Measurements from ENCODE around the gene CCBE1. TPM values are rescaled to one million over a fixed set of nuclear protein-coding genes. Genes with fewer than 3 reads are reported as not detected.
"Not testable (repeated sequence)": the region's sequence is repeated elsewhere in the genome, so short reads cannot be mapped to it uniquely, and the experiment has no call there.

The CCBE1 gene
- total RNA-seq, 2 experiments from 2014 or later, result not detected

- H3K36me3 Mint-ChIP-seq (ENCODE audit: low read depth), result no peaks in the 10 kb centered on the region
- CTCF ChIA-PET, result interaction anchor here (1.0 kb wide), 1 partner anchor 13 kb away, joined by 3 read pairs; no protein-coding TSS in a partner anchor
- H3K27ac Mint-ChIP-seq, result no peak overlapping the region
- intact Hi-C loops (cut with micrococcal nuclease), result no loop called here
- H3K27me3 Mint-ChIP-seq (ENCODE audit: low read depth), result peaks cover 1% of the 10 kb centered on the region
- no peaks in the 10 kb centered on the region for H3K9me3 Mint-ChIP-seq
- no peaks in the 10 kb centered on the region for H3K4me1 Mint-ChIP-seq (ENCODE audit: low read depth)
- no peak overlapping the region for H3K4me3 Mint-ChIP-seq
- DNase-seq, result no peak
Observed at GRCh38 chr18:59517446-59518165, 179.6 kb downstream of the CCBE1 start.

- Mint-ChIP-seq H3K4me3 (no peak overlapping the region), H3K4me1 (ENCODE audit: low read depth) (no peaks in the 10 kb centered on the region), H3K27ac (no peak overlapping the region), H3K9me3 (no peaks in the 10 kb centered on the region), H3K36me3 (ENCODE audit: low read depth) (no peaks in the 10 kb centered on the region), H3K27me3 (ENCODE audit: low read depth) (peaks cover 6% of the 10 kb centered on the region)
- intact Hi-C loops (cut with micrococcal nuclease), result no loop called here
- no peak for DNase-seq
- CTCF ChIA-PET, result interaction anchor here (1.0 kb wide), 1 partner anchor 14 kb away, joined by 3 read pairs; no protein-coding TSS in a partner anchor
Observed at GRCh38 chr18:59516356-59517155, 180.7 kb downstream of the CCBE1 start.

DNA sequence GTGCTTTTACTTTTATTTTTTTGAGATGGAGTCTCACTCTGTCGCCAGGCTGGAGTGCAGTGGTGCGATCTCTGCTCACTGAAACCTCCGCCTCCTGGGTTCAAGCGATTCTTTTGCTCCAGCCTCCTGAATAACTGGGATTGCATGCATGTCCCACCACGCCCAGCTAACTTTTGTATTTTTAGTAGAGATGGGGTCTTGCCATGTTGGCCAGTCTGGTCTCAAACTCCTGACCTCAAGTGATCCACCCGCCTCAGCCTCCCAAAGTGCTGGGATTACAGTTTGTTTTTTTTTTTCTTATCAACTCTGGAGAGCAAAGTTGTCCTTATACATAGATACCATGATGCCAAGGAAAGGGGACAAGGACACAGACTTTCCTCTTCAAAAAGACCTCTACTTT, 181.3 kb downstream of the CCBE1 start:
- H3K4me1 Mint-ChIP-seq (ENCODE audit: low read depth); H3K27me3 Mint-ChIP-seq (ENCODE audit: low read depth); H3K36me3 Mint-ChIP-seq (ENCODE audit: low read depth); H3K27ac Mint-ChIP-seq; DNase-seq; H3K4me3 Mint-ChIP-seq; CTCF ChIA-PET; intact Hi-C loops (cut with micrococcal nuclease); H3K9me3 Mint-ChIP-seq: not testable (repeated sequence)

DNA sequence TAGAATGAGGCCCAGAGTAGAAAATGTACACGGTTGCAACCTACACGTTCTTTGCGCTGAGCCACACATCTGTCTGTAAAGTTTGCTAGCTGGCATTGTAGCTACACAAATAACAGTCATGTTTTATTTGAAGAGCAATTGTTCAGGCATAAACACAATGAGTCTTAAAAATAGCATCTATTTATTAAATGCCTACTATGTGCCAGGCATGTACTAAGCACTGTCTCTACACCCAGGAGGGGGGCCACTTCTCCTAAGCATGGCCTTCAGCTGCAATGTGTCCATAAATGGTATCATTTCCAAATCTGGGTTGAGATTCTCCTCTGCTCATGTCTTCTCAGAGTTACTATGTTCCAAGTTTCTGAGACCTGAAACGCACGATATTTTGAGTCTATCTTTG, 182.1 kb downstream of the CCBE1 start:
- Mint-ChIP-seq H3K27me3 (ENCODE audit: low read depth) (peaks cover 6% of the 10 kb centered on the region), H3K4me1 (ENCODE audit: low read depth) (no peaks in the 10 kb centered on the region), H3K27ac (no peak overlapping the region), H3K9me3 (no peaks in the 10 kb centered on the region), H3K36me3 (ENCODE audit: low read depth) (no peaks in the 10 kb centered on the region), H3K4me3 (no peak overlapping the region)
- DNase-seq, result no peak
- intact Hi-C loops (cut with micrococcal nuclease), result no loop called here
- CTCF ChIA-PET, result no interaction called here

DNA sequence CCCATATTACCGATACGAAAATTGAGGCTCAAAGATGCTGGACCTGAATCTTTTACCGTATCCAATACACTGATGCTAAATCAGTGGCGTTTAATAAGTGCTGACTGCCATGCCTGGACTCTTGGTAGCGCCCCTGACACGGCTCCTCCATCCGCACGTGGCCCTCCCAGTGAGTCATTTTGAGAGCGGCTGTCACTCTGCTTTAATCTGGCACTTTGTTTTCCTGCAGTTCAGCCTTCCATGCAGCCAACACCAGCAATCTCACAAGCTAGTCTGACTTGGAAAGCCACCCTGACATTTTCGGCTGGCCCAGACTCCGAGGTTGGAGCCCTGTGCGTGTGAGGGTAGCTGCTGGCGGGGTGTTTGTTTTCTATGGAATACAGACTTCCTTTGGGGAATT, 183.0 kb downstream of the CCBE1 start:
- Mint-ChIP-seq H3K4me1 (ENCODE audit: low read depth) (no peaks in the 10 kb centered on the region), H3K36me3 (ENCODE audit: low read depth) (no peaks in the 10 kb centered on the region), H3K4me3 (no peak overlapping the region), H3K27me3 (ENCODE audit: low read depth) (peaks cover 10% of the 10 kb centered on the region), H3K9me3 (no peaks in the 10 kb centered on the region), H3K27ac (no peak overlapping the region)
- DNase-seq, result no peak
- CTCF ChIA-PET, result no interaction called here
- intact Hi-C loops (cut with micrococcal nuclease), result no loop called here

DNA sequence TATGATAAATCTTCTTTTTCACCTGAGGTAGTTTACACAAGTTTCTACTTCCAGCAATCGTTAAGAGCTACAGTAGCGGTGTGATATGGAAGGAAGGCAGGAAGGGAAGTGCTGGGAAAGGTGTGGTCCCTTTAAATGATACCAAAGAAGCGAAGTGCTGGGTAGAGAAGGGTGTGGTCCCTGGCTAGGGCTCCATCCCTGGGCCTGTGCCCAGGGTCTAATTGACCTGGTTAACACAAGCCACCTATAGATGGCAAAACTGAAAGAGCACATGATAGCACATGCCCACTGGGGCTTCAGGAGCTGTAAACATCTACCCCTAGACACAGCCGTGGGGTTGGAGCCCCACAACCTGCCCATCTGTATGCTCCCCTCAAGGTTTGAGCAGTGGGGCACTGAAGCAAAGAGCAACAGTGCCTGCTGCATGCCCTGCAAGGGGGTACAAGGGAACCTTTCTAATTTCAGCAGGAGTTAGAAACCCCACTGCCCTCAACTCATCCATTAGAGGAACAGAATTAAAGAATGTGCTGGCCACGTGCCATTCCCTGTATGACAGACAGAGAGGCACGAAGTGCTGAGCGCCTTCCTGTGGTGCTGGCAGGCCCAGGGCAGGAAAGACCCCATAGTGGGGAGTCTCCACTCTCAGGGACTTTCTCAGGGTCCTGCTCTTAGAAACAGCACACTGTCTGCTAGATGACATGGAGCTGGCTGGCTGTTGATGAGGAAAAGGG, 185.0 kb downstream of the CCBE1 start:
- intact Hi-C loops (cut with micrococcal nuclease), result no loop called here
- Mint-ChIP-seq H3K27ac (no peak overlapping the region), H3K27me3 (ENCODE audit: low read depth) (peaks cover 10% of the 10 kb centered on the region), H3K4me3 (no peak overlapping the region), H3K4me1 (ENCODE audit: low read depth) (no peaks in the 10 kb centered on the region), H3K9me3 (no peaks in the 10 kb centered on the region), H3K36me3 (ENCODE audit: low read depth) (no peaks in the 10 kb centered on the region)
- no peak for DNase-seq
- CTCF ChIA-PET, result no interaction called here

- no peaks in the 10 kb centered on the region for H3K4me1 Mint-ChIP-seq (ENCODE audit: low read depth)
- H3K9me3 Mint-ChIP-seq, result no peaks in the 10 kb centered on the region
- CTCF ChIA-PET, result interaction anchor here (0.6 kb wide), 2 partner anchors 248 to 313 kb away, joined by 3 read pairs; no protein-coding TSS in a partner anchor
- DNase-seq, result no peak
- no peak overlapping the region for H3K4me3 Mint-ChIP-seq
- H3K36me3 Mint-ChIP-seq (ENCODE audit: low read depth), result no peaks in the 10 kb centered on the region
- H3K27me3 Mint-ChIP-seq (ENCODE audit: low read depth), result peaks cover 10% of the 10 kb centered on the region
- no peak overlapping the region for H3K27ac Mint-ChIP-seq
- intact Hi-C loops (cut with micrococcal nuclease), result no loop called here
Observed at GRCh38 chr18:59509481-59510442, 187.5 kb downstream of the CCBE1 start.

- Mint-ChIP-seq H3K27me3 (ENCODE audit: low read depth) (peaks cover 7% of the 10 kb centered on the region), H3K9me3 (no peaks in the 10 kb centered on the region), H3K4me3 (no peak overlapping the region), H3K36me3 (ENCODE audit: low read depth) (no peaks in the 10 kb centered on the region), H3K27ac (no peak overlapping the region), H3K4me1 (ENCODE audit: low read depth) (no peaks in the 10 kb centered on the region)
- CTCF ChIA-PET, result no interaction called here
- no peak for DNase-seq
- intact Hi-C loops (cut with micrococcal nuclease), result no loop called here
Observed at GRCh38 chr18:59505356-59505755, 191.9 kb downstream of the CCBE1 start.

GRCh38 chr18:59502274-59503175, 194.7 kb downstream of the CCBE1 start:
- Mint-ChIP-seq H3K36me3 (ENCODE audit: low read depth) (no peaks in the 10 kb centered on the region), H3K27me3 (ENCODE audit: low read depth) (peaks cover 9% of the 10 kb centered on the region), H3K9me3 (no peaks in the 10 kb centered on the region), H3K4me1 (ENCODE audit: low read depth) (no peaks in the 10 kb centered on the region), H3K4me3 (no peak overlapping the region), H3K27ac (no peak overlapping the region)
- CTCF ChIA-PET, result no interaction called here
- DNase-seq, result no peak
- intact Hi-C loops (cut with micrococcal nuclease), result no loop called here

- intact Hi-C loops (cut with micrococcal nuclease), result no loop called here
- H3K36me3 Mint-ChIP-seq (ENCODE audit: low read depth), result no peaks in the 10 kb centered on the region
Observed at GRCh38 chr18:59501920-59502273, 195.3 kb downstream of the CCBE1 start.

DNA sequence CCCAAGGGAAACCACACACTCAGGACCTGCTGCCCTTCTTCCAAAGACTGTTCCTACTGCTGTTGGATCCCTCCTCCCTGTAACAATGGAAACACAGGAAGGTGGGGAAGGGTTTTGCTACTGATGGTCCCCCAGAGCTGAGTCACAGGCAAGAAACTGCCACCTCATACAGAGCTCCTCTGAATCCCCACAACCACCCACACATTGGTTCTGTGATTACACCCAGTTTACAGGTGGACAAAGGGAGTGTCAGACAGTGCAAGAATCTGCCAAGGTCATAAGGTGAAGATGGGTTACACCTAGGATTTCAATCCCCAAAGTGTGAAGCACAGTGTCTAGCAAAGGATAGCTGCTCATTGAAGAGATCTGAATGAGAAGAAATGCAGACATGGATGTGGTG, 196.5 kb downstream of the CCBE1 start:
- H3K4me1 Mint-ChIP-seq (ENCODE audit: low read depth), result no peaks in the 10 kb centered on the region

More at GRCh38 chr18:59501920-59502273, 195.3 kb downstream of the CCBE1 start:
- DNase-seq, result no peak
- CTCF ChIA-PET, result no interaction called here
- peaks cover 9% of the 10 kb centered on the region for H3K27me3 Mint-ChIP-seq (ENCODE audit: low read depth)
- no peak overlapping the region for H3K27ac Mint-ChIP-seq
- no peaks in the 10 kb centered on the region for H3K4me1 Mint-ChIP-seq (ENCODE audit: low read depth)
- no peak overlapping the region for H3K4me3 Mint-ChIP-seq
- H3K9me3 Mint-ChIP-seq, result no peaks in the 10 kb centered on the region

More for the DNA sequence above, 196.5 kb downstream of the CCBE1 start:
- no peaks in the 10 kb centered on the region for H3K36me3 Mint-ChIP-seq (ENCODE audit: low read depth)
- intact Hi-C loops (cut with micrococcal nuclease), result no loop called here
- no peak overlapping the region for H3K27ac Mint-ChIP-seq
- DNase-seq, result no peak
- H3K4me3 Mint-ChIP-seq, result no peak overlapping the region
- no peaks in the 10 kb centered on the region for H3K9me3 Mint-ChIP-seq
- peaks cover 9% of the 10 kb centered on the region for H3K27me3 Mint-ChIP-seq (ENCODE audit: low read depth)
- CTCF ChIA-PET, result no interaction called here

Measured in activated naive CD4-positive, alpha-beta T cell treated with anti-CD3 and anti-CD28 coated beads for 36 hours (primary cell).